ENCODE data around the gene NUCB1.
"Not testable (repeated sequence)": the region's sequence is repeated elsewhere in the genome, so short reads cannot be mapped to it uniquely, and the experiment has no call there.

The NUCB1 gene

GRCh38 chr19:48881741-48882657, 18.1 kb upstream of the NUCB1 start:
- peaks cover 7% of the 10 kb centered on the region for H3K4me1 Mint-ChIP-seq (ENCODE audit: low read depth)
- peaks cover 8% of the 10 kb centered on the region for H3K36me3 Mint-ChIP-seq (ENCODE audit: low read depth)
- no peak overlapping the region for H3K27ac Mint-ChIP-seq
- no peaks in the 10 kb centered on the region for H3K27me3 Mint-ChIP-seq (ENCODE audit: low read depth)
- no peak overlapping the region for H3K4me3 Mint-ChIP-seq
- no peaks in the 10 kb centered on the region for H3K9me3 Mint-ChIP-seq

- H3K4me1 Mint-ChIP-seq (ENCODE audit: low read depth), result no peaks in the 10 kb centered on the region
- no peak overlapping the region for H3K27ac Mint-ChIP-seq
- H3K36me3 Mint-ChIP-seq (ENCODE audit: low read depth), result peaks cover 6% of the 10 kb centered on the region
- no peak overlapping the region for H3K4me3 Mint-ChIP-seq
- no peaks in the 10 kb centered on the region for H3K9me3 Mint-ChIP-seq
- H3K27me3 Mint-ChIP-seq (ENCODE audit: low read depth), result no peaks in the 10 kb centered on the region
These were observed 16.4 kb upstream of the NUCB1 start for GRCh38 chr19:48883726-48884125.

- H3K4me1 Mint-ChIP-seq (ENCODE audit: low read depth), result no peaks in the 10 kb centered on the region
- H3K9me3 Mint-ChIP-seq, result no peaks in the 10 kb centered on the region
- no peak overlapping the region for H3K4me3 Mint-ChIP-seq
- no peak overlapping the region for H3K27ac Mint-ChIP-seq
- peaks cover 5% of the 10 kb centered on the region for H3K27me3 Mint-ChIP-seq (ENCODE audit: low read depth)
- peaks cover 2% of the 10 kb centered on the region for H3K36me3 Mint-ChIP-seq (ENCODE audit: low read depth)
These were observed 12.1 kb upstream of the NUCB1 start for GRCh38 chr19:48887861-48888612.

- not testable (repeated sequence) for H3K36me3 Mint-ChIP-seq (ENCODE audit: low read depth); H3K9me3 Mint-ChIP-seq; H3K4me3 Mint-ChIP-seq; H3K27ac Mint-ChIP-seq; H3K4me1 Mint-ChIP-seq (ENCODE audit: low read depth)
- peaks cover 14% of the 10 kb centered on the region for H3K27me3 Mint-ChIP-seq (ENCODE audit: low read depth)
These were observed 10.6 kb upstream of the NUCB1 start for GRCh38 chr19:48889496-48889895.

GRCh38 chr19:48890551-48890950, 9.6 kb upstream of the NUCB1 start:
- Mint-ChIP-seq H3K4me3 (no peak overlapping the region), H3K27me3 (ENCODE audit: low read depth) (peaks cover 23% of the 10 kb centered on the region), H3K36me3 (ENCODE audit: low read depth) (no peaks in the 10 kb centered on the region), H3K27ac (no peak overlapping the region), H3K4me1 (ENCODE audit: low read depth) (peaks cover 3% of the 10 kb centered on the region), H3K9me3 (no peaks in the 10 kb centered on the region)

- Mint-ChIP-seq H3K36me3 (ENCODE audit: low read depth) (peaks cover 3% of the 10 kb centered on the region), H3K4me3 (no peak overlapping the region), H3K9me3 (no peaks in the 10 kb centered on the region), H3K27ac (no peak overlapping the region), H3K27me3 (ENCODE audit: low read depth) (peaks cover 32% of the 10 kb centered on the region), H3K4me1 (ENCODE audit: low read depth) (peaks cover 12% of the 10 kb centered on the region)
These were observed 4.9 kb upstream of the NUCB1 start for GRCh38 chr19:48895226-48895625.

- H3K27ac Mint-ChIP-seq, result no peak overlapping the region
- H3K36me3 Mint-ChIP-seq (ENCODE audit: low read depth), result peaks cover 10% of the 10 kb centered on the region
- peaks cover 32% of the 10 kb centered on the region for H3K27me3 Mint-ChIP-seq (ENCODE audit: low read depth)
- peaks cover 17% of the 10 kb centered on the region for H3K4me1 Mint-ChIP-seq (ENCODE audit: low read depth)
- no peaks in the 10 kb centered on the region for H3K9me3 Mint-ChIP-seq
- no peak overlapping the region for H3K4me3 Mint-ChIP-seq
These were observed 3.9 kb upstream of the NUCB1 start for GRCh38 chr19:48896191-48896720.

- peaks cover 22% of the 10 kb centered on the region for H3K4me1 Mint-ChIP-seq (ENCODE audit: low read depth)
- peaks cover 32% of the 10 kb centered on the region for H3K27me3 Mint-ChIP-seq (ENCODE audit: low read depth)
These were observed 2.9 kb upstream of the NUCB1 start for GRCh38 chr19:48897181-48897580.

GRCh38 chr19:48899386-48899749, 744 bp upstream of the NUCB1 start:
- peak overlapping the region; percentile 59 for H3K4me3 Mint-ChIP-seq
- peaks cover 25% of the 10 kb centered on the region for H3K36me3 Mint-ChIP-seq (ENCODE audit: low read depth)
- peaks cover 28% of the 10 kb centered on the region for H3K4me1 Mint-ChIP-seq (ENCODE audit: low read depth)
- H3K9me3 Mint-ChIP-seq, result not testable (repeated sequence)
- peak overlapping the region; percentile 84 for H3K27ac Mint-ChIP-seq
- peaks cover 19% of the 10 kb centered on the region for H3K27me3 Mint-ChIP-seq (ENCODE audit: low read depth)

More at GRCh38 chr19:48897181-48897580, 2.9 kb upstream of the NUCB1 start:
- Mint-ChIP-seq H3K27ac (no peak overlapping the region), H3K36me3 (ENCODE audit: low read depth) (peaks cover 14% of the 10 kb centered on the region), H3K9me3 (no peaks in the 10 kb centered on the region), H3K4me3 (no peak overlapping the region)

GRCh38 chr19:48900477-48901406, 630 bp downstream of the NUCB1 start:
- H3K4me3 Mint-ChIP-seq, result peak overlapping the region; percentile 98
- peaks cover 33% of the 10 kb centered on the region for H3K36me3 Mint-ChIP-seq (ENCODE audit: low read depth)
- peak overlapping the region; percentile 95 for H3K27ac Mint-ChIP-seq
- no peaks in the 10 kb centered on the region for H3K9me3 Mint-ChIP-seq
- peaks cover 7% of the 10 kb centered on the region for H3K27me3 Mint-ChIP-seq (ENCODE audit: low read depth)
- peaks cover 25% of the 10 kb centered on the region for H3K4me1 Mint-ChIP-seq (ENCODE audit: low read depth)

- Mint-ChIP-seq H3K36me3 (ENCODE audit: low read depth) (peaks cover 37% of the 10 kb centered on the region), H3K4me3 (peak overlapping the region; percentile 62), H3K4me1 (ENCODE audit: low read depth) (peaks cover 22% of the 10 kb centered on the region)
- H3K9me3 Mint-ChIP-seq; H3K27ac Mint-ChIP-seq; H3K27me3 Mint-ChIP-seq (ENCODE audit: low read depth): not testable (repeated sequence)
These were observed 2.2 kb downstream of the NUCB1 start for GRCh38 chr19:48902291-48902690.

- peaks cover 44% of the 10 kb centered on the region for H3K36me3 Mint-ChIP-seq (ENCODE audit: low read depth)
- peaks cover 25% of the 10 kb centered on the region for H3K4me1 Mint-ChIP-seq (ENCODE audit: low read depth)
- H3K4me3 Mint-ChIP-seq; H3K9me3 Mint-ChIP-seq; H3K27me3 Mint-ChIP-seq (ENCODE audit: low read depth); H3K27ac Mint-ChIP-seq: not testable (repeated sequence)
These were observed 3.7 kb downstream of the NUCB1 start for GRCh38 chr19:48903788-48904187.

GRCh38 chr19:48905664-48906063, 5.6 kb downstream of the NUCB1 start:
- H3K4me1 Mint-ChIP-seq (ENCODE audit: low read depth), result peaks cover 18% of the 10 kb centered on the region
- no peak overlapping the region for H3K27ac Mint-ChIP-seq
- H3K4me3 Mint-ChIP-seq, result no peak overlapping the region

GRCh38 chr19:48906324-48906723, 6.2 kb downstream of the NUCB1 start:
- H3K4me3 Mint-ChIP-seq, result no peak overlapping the region
- H3K9me3 Mint-ChIP-seq, result no peaks in the 10 kb centered on the region
- H3K27me3 Mint-ChIP-seq (ENCODE audit: low read depth), result no peaks in the 10 kb centered on the region
- H3K27ac Mint-ChIP-seq, result no peak overlapping the region
- H3K4me1 Mint-ChIP-seq (ENCODE audit: low read depth), result peaks cover 13% of the 10 kb centered on the region
- peaks cover 38% of the 10 kb centered on the region for H3K36me3 Mint-ChIP-seq (ENCODE audit: low read depth)

More at GRCh38 chr19:48905664-48906063, 5.6 kb downstream of the NUCB1 start:
- H3K9me3 Mint-ChIP-seq, result no peaks in the 10 kb centered on the region
- no peaks in the 10 kb centered on the region for H3K27me3 Mint-ChIP-seq (ENCODE audit: low read depth)
- peaks cover 45% of the 10 kb centered on the region for H3K36me3 Mint-ChIP-seq (ENCODE audit: low read depth)

Measured in T-helper 1 cell treated with Interleukin-12 subunit alpha and Interleukin-12 subunit beta and Interleukin-4 antibody, amounts not matched to agents 30 μg/mL and 1 μg/mL, for 36 hours (primary cell).